Measurements from ENCODE around the gene EBP.

Gene EBP

GRCh38 chrX:48521353-48522243, at the start of gene EBP:
EBP (plus strand) TSS chrX:48521808; CDS start chrX:48523772, 1,964 bp downstream.
- DNase-seq: peak; percentile 90

DNA sequence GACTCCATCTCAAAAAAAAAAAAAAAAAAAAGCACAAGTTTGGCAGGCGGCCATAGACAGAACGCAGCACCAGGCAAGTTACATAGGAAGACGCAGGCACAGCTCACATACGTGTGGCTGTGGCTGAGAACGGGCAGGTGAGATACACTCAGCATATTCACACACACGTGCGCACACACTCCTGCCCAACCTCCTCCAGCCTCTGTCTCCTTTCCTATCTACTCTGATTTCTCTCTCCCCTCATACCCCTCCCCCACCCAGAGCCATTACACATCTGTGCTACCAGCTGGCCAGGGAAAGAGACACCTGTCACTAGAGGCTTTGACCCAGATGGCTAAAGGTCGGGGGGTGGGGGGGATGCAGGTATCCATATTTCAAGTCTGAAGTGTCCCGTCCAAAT, 49.4 kb upstream of the EBP start:
- DNase-seq: no peak

DNA sequence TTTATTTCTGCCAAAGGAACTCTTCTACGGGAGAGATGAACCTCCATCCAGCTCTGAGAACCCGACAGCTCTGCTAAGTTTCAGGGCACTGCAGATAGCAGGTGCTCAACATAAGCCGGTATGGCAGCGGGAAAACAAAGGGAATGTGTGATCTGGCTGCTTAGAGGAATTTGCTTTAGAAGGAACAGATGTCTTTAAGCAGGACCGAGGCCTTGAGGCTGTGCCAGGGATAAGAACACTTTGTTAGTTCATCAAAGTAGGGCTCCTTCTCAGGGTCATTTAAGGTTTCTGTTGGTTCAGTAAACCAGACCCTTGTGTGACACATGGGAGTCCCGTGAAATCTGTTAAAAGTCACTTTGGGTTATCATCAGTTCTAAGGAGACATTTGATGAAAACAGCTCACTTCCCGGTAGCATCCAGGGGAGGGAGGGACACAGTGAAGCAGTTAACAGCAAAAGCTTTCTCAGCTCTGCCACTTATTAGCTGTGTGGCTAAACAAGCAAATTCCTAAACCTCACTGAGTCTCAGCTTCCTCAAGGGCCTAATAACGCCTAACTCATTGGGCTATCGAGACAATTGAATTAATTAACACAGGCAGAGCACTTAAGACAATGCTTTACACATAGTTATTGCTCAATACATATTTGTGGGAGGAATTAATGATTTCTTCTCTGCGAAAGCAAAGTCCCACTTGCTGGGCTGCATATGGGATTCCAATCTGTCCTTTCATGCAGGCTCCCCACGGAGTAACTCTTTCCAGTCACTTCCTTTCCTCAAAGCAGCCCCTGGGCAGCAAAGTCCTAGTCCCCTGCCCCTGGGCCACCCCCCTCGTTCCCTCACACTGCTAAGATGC, 48.5 kb upstream of the EBP start:
- no peak for DNase-seq

DNA sequence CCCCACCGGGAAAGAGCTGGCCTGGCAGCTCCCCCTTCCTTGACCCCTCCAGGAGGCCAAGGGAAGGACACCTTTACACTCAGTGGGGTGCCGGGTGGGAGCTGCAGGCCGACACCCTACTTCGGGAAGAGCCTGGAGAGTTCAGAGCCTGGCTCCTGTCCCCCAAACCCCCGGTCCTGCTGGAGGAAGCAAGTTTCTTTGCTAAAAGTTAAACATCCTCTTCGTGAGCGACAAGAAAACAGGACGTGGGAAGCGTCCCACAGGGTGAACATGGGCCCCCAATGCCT, 48.0 kb upstream of the EBP start:
- no peak for DNase-seq

DNA sequence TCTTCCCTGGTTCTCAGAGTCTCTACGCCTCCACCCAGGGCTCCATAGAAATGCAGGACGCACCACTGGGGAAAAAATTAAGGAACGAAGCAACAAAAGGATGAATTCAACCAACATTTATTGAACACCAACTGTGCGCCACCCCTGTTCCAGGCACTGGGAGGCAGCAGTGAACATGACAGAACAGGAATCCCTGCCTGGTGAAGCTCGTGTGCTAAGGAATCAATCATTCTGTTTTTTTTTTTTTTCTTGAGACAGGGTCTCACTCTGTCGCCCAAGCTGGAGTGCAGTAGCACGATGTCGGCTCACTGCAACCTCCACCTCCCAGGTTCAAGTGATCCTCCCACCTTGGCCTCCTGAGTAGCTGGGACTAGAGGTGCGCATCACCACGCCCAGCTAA, 47.5 kb upstream of the EBP start:
- DNase-seq: no peak

DNA sequence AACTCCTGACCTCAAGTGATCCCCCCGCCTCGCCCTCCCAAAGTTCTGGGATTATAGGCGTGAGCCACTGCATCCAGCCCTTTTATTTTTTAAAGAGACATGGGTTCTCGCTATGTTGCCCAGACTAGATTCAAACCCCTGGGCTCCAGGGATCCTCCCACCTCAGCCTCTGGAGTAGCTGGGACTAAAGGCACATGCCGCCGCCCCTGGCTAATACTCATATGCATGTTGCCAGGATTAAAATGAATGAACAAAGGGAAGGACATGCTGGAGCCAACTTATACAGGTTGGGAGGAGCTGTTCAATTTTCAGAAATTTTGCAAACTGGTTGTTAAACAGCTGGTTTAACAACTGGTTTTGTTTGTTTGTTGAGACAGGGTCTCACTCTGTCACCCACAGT, 47.0 kb upstream of the EBP start:
- no peak for DNase-seq

DNA sequence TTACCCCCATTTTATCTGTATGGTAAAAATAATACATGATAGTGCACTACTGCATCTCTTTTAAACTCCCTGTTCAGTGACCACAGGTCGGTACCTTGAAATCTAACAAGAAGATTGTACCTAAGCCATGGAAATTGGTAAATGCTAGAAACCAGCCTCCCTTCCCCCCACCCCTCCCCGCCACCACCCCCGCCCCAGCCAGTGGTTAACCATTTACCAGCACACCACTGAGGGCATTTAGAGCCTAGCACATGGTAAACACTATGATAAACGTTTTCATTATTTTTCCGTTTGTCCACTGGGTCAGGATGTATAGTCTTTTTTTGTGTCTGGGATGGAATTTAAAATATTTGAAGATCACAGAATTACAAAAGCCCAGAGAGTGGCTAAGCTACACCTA, 46.3 kb upstream of the EBP start:
- no peak for DNase-seq

DNA sequence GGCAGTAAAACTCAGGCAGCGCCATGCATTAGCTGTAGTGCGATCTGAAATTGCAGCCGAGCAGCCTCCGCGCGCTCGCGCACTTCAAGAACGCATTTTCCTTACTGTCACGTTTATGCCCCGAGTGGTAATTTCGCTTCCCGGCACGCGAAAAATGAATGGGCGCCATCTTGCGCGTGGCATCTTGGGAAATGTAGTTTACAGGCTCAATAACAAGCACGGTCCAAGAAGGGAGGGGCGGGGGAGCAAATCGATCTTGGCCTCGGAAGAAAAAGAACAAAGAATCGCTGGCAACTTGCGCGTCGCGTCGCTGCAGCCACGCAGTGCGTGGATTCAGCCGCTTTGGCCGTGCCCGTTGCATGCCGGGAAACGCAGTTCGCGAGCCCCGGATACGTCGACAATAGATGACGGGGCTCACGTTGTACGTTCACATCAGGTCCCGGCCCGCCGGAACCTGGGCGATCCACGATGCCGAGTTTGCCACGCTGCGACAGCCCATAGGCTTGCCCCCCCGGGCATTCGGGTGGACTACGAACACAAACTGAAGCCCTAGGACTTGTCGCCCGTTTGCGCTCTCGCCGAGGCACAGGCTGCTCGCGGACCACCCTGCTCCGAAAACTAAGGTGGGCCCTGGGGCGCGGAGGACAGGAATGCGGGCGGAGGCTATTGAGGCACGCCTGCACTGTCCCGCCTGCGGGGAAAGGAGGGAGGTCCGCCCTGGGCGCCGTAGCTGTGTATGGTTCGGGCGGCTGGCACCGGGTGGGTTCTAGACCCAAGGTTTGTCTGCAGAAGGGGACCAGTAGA, 45.6 kb upstream of the EBP start, which contains the start of gene FTSJ1:
FTSJ1 (plus strand) TSS at position 426 of the 804 bp plus-strand sequence. CDS start 1,849 bp downstream, outside the sequence.
- DNase-seq: peak; percentile 65 to 66

DNA sequence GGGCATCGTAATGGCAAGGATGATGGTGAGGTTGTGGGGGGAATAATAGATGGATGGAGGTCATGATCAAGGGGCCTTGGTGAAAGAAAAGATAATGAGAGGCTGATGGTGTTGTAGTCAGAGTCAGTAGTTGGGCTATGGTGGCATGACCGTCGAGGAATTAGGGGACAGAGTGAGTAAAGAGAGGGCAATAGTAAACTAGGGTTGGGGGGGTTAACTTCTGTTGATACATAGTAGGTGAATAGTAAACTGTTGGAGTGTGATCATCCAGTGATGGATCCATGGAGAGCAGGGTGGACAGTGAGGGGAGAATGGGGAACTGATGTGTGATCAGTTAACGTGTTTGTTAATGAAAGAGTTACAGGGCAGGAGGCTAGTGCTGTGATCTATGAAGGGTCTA, 44.7 kb upstream of the EBP start:
- DNase-seq: no peak

DNA sequence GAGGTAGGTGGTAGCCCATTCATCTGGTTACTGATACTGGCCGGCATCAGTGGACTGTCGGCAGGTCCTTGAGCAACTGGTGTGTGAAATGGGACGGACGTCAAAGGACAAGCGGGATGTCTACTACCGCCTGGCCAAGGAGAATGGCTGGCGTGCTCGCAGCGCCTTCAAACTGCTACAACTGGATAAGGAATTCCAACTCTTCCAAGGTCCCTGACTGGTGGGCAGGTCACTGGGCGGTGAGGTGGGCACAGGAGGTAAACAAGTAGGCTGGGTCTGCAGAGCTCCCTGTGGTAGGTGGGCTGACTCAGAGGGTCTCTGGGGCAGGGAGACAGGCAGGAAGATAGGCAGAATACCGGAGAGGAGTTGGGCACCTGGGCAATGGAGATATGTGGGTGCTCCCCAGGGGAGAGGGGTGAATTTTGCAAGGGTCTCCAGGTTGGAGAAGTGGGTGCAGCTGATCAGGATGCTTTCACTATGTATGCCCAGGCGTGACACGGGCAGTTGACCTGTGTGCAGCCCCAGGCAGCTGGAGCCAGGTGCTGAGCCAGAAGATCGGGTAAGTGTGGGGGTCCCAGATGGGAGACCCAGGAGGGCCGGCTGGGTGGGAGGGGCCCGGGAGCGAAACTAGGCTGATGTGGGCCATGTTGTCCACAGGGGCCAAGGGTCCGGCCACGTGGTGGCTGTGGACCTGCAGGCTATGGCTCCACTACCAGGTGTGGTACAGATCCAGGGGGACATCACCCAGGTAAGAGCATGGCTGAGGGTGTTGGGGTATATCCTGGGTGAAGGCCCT, 43.5 kb upstream of the EBP start:
- no peak for DNase-seq

GRCh38 chrX:48478806-48479205, 42.8 kb upstream of the EBP start:
- DNase-seq: no peak

DNA sequence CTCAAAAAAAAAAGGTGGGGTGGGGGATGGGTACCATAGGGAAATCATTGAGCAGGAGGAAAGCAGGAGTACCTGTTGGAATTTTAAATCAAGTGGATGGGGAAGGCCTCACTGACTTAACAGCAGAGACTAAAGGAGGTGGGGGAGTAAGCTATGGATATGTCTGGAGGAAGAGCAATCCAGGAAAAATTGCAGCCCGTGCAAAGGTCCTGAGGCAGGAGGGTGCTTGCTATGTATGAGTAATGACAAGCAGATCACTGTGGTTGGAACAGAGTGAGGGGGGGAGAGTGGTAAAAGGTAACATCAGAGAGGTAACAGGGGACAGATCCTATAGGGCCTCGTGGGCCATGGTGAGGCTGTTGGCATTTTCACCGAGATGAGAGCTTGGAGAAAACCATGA, 41.5 kb upstream of the EBP start:
- no peak for DNase-seq

GRCh38 chrX:48480583-48480982, 41.0 kb upstream of the EBP start:
- DNase-seq: no peak

DNA sequence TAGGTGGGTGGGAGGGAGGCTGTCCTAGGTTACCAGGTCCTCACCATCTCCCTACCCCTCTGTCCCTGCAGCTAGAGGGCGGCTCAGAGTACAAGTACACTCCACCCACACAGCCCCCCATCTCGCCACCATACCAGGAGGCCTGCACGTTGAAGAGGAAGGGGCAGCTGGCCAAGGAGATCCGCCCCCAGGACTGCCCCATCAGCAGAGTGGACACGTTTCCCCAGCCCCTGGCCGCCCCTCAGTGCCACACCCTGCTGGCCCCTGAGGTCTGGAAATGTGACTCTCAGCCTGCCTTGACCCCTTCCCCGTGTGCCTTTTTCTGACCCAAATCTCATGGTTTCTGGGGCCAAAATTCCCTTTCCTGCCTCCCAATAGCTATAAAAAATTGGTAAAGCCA, 39.1 kb upstream of the EBP start:
- DNase-seq: no peak

GRCh38 chrX:48487362-48487798, 34.2 kb upstream of the EBP start:
- no peak for DNase-seq

GRCh38 chrX:48488034-48488433, 33.6 kb upstream of the EBP start:
- DNase-seq: no peak

DNA sequence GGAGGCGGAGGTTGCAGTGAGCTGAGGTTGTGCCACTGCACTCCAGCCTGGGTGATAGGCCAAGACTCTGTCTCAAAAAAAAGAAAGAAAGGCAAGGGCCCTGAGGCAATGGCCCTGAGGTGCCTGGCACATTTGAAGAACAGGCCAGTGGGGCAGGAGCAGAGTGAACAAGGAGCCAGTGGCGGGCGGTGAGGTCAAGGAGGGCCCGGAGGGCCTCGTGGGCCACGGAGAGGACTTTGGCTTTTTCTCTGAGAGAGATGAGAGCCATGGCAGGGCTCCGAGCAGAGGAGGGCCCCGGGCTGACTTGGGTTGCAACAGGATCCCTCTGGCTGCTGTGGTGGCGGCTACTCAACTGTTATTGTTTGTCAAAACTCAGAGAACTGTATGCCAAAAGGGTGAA, 32.3 kb upstream of the EBP start:
- DNase-seq: no peak

- no peak for DNase-seq
Observed at GRCh38 chrX:48489892-48490291, 31.7 kb upstream of the EBP start.

DNA sequence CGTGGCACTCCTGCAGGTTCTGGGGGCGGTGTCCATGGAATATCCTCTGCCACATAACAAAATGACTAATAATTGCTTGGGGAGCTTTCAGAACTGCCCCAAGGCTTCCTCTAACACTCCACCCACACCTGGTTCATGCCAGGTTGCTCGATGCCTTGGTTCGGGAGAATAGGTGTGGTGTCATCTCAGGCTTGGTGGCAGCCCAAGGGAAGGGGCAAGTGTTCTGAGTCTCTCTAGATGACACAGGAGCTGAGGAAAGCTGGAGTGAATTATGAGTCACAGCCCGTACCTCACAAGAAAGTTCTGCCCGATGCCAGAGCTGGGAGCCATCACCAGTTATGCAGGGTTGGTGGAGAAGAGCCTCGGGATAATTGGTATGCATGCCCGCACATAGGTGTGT, 30.9 kb upstream of the EBP start:
- no peak for DNase-seq

DNA sequence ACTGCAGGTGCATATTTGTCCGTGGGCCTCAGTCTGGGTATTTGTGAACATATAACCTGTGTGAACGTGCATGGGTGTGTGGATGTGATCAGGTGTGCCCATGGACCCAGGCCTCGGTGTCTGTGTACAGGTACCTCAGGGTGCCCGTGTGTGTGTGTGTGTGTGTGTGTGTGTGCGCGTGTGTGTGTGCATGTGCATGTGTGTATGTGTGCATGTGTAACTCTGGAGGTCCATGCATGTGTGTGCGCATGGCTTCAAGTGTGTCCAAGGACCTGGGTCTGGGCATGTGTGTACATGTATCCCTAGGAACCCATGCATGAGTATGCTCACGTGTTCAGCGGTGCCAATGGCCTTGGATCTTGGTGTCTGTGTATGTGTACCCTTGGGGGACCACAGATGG, 29.8 kb upstream of the EBP start:
- DNase-seq: no peak

GRCh38 chrX:48492293-48492910, 29.2 kb upstream of the EBP start:
- DNase-seq: no peak

GRCh38 chrX:48493890-48494364, 27.7 kb upstream of the EBP start:
- no peak for DNase-seq

All from stimulated activated CD4-positive, alpha-beta T cell treated with anti-CD3 and anti-CD28 coated beads, Interleukin-2, amount 100 ng/mL, for 48 hours (primary cell).